HG03571 (cell line): ENCODE measurements around the gene TMOD1.
"Not testable (repeated sequence)": the region's sequence is repeated elsewhere in the genome, so short reads cannot be mapped to it uniquely, and the experiment has no call there.

Source experiments
- ATAC-seq: cut with Tn5 transposase; IDR thresholded peaks from one replicate; pipeline ENCODE4 v1.9.1; 2021; ENCODE audit not compliant: unreplicated experiment

Gene TMOD1

DNA sequence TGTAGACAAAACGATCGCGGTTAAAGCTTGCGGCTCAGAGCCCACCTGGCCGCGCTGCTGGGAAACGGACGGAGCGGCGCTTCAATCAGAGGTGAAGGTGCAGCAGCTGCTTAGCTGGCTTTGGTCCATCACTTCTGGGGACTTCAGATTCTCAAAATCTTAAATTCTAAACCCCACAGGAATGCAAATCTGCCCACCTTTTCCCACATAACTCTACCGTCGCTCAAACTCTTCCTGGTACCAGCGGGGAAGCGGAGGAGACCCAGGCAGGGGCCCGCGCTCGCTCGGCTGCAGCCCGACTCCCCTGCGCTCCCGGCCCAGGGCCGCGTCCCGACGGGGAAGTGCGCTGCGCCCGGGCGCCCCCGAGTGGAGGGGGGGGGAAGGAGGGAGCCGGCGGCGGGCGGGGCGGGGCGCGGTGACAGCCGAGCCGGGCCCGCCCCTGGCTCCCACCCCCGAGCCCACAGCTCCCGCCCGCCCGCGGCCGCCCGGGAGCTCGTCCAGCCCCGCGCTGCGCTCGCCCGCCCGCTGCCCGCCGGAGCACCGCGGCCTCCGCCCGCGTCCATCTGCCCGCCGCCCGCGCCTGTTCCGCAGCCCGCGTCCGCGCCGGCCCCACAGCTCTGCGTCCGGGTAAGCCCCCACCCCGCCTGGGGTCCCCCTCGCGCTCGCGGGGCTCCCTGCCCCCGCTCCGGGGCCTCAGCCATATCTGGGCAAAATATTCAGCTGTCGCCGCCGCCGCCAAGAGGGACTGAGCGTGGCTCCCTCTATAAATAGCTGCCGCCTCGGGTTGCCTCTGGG is at the start of gene TMOD1:
TSS of gene TMOD1 (plus strand) at position 490 of the 795 bp plus-strand sequence. CDS start 22,523 bp downstream, outside the sequence.
- ATAC-seq = peak; percentile 50

DNA sequence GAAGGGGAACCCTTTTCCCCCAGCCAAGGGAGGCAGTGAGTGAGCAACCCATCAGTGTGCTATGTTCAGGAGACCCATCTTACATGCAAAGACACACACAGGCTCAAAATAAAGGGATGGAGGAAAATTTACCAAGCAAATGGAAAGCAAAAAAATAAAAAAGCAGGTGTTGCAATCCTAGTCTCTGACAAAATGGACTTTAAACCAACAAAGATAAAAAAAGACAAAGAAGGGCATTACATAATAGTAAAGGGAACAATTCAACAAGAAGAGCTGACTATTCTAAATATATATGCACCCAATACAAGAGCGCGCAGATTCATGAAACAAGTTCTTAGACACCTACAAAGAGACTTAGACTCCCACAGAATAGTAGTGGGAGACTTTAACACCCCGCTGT is 47.9 kb upstream of the TMOD1 start:
- not testable (repeated sequence) for ATAC-seq

DNA sequence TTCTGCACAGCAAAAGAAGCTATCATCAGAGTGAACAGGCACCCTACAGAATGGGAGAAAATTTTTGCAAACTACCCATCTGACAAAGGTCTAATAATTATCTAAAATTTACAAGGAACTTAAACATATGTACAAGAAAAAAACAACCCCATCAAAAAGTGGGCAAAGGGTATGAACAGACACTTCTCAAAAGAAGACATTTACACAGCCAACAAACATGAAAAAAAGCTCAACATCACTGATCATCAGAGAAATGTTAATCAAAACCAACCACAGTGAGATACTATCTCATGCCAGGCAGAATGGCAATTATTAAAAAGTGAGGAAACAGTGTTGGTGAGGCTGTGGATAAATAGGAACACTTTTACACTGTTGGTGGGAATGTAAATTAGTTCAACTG is 44.6 kb upstream of the TMOD1 start:
- not testable (repeated sequence) for ATAC-seq

DNA sequence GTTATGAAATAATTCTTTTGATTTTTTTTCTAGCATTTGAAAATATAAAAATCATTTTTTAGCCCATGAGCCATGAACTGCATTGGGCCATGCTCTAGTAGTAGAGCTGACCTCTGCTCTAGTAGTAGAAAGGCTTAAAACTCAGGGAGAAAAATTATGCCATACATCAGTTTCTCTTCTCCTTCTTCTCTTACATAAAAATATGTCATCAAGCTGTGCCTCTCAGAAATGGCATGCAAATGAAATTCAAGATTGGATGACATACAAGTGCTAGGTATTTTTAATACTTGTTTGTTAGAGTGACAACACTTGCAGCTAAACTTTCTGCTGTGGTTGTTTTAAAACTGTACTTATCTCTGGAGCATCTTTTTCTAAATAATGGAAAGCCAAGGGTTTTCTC is 42.1 kb upstream of the TMOD1 start:
- no peak for ATAC-seq

DNA sequence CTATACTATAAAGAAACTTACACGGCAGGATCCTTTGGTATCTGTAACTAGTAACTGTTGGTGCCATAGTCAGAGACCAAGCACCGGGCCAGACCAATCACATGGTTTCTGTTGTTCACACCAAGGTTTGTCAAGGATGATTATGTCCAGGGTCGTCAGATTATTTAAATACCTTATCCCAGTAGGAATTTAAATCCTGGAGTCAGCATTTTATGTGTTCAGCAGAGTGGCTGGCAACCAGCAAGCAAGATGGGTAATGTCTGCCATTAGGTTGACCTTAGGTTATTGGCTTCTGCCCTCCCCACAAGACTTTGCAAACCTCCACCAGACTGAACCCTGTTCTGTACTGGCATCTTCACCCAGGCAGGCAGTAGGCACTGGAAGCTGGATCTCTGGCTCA is 39.3 kb upstream of the TMOD1 start:
- no peak for ATAC-seq

DNA sequence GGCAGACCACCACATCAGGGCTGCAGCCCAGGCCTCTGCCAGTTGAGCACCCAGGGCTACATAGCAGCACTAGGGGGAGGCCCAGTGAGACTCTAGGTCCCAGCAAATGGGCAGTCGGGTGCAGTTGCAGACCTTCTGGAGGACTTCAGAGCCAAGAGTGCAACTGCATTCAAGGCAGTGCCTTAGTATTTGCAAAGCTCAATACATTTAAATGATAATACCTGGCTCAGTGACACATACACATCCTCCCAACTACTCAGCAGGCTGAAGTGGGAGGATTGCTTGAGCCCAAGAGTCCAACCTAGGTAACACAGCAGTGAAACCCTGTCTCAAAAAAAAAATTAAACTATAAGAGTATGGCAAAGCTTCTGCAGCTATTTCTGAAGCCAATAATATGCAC is 38.6 kb upstream of the TMOD1 start:
- no peak for ATAC-seq

DNA sequence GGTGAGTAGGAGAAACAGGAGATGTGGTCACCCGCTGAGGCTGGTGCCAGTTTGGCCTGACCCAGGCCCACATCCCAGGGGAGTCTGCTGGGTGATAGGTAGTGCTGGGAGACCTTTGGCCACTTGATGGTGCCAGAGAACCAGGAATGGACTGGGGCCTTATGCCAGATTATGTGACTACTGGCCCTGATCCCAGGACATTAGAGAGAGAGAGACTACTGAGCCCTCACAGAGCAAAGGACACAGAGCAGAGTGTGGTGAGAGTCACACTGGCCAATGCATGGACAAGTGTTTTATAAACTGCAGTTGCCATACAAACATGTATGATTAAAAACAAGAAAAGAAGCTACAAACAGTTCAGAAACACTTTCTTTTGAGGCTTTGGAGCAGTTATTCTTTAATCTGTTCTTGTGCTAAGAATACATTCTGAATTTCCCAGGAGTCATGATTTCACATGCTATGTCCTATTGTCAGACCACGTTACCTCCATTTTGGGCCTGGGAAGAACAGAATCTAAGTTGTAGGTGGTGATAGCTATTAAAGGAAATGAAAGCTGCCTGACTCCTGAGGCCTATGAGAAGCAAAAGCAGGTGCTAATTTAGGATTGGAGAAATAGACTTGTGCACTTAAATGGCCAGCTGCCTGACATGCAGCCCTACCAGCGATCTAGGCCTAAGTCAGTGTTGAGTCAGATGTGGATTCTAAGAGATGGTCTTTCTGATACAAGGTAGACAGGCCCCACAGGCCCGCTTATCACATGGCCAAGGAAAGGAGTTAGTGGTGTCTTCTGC is 32.6 kb upstream of the TMOD1 start:
- peak; percentile 71 for ATAC-seq

DNA sequence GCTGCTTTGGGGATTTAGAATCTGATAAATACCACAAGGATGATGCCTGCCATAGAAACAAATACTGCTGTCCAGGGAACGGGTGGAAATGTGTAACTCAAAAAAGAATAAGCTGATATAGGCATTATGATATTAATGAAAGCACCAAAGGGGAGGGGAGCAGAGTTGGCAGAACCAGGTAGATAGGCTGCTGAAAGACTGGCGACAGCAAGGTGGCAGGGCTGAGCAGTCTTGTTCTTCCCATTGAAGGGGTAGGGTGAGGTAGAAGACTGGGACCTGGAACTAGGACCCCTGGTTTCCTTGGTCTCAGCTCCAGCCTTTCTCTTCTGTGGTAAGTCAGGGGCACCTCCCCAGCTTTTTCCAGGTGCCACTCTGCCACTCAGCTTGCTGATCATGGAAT is 31.4 kb upstream of the TMOD1 start:
- ATAC-seq = no peak

DNA sequence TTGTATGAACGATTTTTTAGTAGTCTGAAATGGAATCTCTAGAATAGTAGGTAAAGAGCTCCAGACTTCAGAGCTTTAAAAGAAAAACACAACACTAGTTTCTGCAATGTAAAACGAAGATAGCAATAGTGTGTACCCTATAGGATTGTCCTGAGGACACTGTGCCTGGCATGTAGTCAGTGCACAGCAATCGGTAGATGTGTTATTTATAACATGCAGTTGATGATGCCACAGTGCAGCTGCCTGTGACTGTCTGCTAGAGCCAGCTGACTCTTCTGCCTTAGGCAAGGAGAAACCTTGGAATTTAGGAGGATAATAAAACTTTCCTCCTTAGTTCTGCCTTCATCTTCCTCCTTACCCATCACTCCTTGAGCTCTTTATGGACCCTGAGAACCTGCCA is 27.7 kb upstream of the TMOD1 start:
- no peak for ATAC-seq

DNA sequence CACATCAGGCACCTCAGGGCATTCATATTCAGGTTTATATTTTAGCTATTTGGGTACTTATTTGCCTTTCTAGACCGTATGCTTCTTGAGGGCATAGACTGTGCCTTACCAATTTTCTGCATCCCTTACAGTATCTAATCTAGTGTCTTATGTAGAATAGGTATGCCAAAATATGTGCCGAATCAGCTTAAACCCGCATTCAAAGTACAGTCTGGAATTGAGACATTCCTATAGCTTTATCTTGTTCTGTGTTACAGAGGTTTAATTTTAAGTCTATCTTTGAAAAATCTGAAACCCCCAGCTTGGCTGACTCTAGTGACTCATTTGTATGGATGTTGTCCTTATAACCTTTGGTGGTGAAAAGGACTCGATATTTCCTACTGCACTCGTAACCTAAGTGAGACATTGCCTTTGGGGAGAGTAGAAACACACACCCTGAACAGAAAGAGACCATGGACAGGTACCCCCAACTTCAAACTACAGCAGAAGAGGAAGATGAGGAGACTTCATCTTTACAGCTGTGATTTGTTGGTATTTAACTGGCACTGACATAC is 27.0 kb upstream of the TMOD1 start:
- no peak for ATAC-seq

DNA sequence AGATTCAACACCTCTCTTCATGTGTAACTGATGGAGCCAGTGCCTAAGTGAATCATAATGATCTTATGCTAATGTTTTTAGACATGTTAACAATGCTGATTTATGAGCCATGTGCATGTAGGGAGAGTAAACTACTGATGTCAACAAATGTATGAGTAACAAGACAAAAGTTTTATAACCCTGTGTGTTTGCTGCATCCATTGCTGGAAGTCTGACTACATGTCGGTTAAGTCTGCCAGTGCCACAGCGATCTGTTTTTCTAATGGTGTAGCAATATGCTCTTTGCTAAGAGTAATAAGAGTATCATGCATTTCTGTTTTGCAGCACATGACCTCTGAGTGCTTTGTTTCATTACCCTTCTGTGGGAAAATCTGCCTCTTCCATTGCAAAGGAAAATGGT is 26.4 kb upstream of the TMOD1 start:
- ATAC-seq = no peak

DNA sequence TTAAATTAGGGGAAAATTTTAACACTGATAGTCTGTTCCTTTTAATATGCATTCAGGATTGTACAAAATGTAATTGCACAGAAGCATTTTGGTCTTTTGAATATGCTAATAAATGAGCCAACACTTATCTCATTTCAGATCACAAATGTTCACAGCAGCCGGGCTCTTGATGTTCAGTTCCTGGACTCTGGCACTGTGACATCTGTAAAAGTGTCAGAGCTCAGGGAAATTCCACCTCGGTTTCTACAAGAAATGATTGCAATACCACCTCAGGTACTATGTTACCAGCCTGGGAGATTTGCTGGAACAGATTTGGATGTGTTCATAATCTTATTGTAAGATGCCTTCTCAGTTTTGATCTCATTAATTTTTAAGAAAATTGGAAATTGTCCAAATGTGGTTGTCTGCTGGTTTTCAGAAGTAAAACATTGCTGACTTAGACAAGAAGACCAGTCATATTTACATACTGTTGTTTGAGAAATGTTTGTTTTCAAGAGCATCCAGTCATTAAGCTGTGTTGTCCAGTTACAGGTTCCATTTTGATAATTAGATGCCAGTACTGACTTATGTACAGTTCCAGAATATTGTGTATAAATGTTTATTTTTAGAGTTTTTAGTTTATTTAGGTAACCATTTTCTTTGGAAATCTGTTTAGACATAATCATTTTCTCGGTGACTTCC is 23.0 kb upstream of the TMOD1 start:
- no peak for ATAC-seq

DNA sequence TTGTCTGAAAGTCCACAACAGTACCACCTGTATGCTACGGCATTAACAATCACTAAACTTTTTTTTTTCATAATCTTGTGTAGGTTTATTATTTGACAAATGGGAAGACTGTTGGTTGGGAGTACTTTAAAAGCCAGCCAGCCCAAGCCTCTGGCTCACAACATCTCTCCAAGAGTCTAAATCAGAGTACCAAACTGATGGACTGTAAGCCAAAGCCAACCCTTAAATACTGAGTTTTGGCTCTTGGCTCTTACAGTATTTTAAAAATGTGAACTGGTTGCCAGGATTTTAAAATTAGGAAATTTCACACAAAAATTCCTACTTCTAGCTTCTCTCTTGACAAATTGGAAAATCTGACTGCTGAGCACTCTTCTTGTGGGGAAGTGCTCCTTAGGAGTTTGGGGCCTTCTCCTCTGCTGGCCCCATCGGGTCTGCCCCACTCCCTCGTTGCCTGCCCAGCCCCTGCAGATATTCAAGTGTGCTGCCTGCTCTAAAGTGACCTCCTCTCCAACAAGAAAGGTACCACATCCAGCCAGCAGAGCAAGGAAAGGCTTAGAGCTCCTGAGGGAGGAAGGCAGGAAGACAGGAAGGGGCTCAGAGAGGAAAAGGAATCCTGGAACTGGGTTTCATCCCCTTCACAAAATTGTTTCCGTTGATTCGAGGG is 21.8 kb upstream of the TMOD1 start:
- no peak for ATAC-seq

DNA sequence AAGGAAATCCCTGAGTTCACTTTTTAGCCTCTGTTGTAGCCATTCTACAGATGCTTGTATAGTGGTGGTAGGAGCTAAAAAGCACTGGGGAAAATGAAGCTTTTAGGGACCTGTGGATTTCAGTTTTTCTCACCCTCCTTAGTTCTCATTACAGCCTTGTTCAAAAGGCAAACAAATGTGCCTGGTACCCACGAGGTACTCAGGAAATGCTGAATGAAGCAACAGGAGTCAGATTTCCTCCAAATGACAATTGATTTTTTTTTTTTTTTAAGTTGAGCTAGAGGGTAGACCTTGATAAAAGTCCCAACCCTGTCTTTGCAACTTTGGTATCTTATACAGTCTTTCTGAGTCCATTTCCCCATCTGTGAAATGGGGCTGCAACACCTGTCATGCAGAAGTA is 21.3 kb upstream of the TMOD1 start:
- ATAC-seq = no peak

DNA sequence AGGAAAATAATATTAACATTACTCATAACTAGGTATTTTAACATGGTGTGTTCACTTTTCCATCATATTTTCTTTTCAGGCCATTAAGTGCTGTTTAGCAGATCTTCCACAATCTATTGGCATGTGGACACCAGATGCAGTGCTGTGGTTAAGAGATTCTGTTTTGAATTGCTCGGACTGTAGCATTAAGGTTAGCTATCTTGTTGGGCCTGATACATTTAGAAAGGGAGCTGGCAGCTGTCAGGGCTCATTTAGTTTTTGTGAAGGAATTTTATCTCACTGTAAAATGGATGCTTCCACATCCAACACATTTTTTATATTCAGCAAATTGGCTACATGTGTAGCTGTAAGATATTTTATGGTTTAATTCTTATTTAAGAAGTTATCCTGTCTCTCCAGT is 20.7 kb upstream of the TMOD1 start:
- ATAC-seq = no peak

DNA sequence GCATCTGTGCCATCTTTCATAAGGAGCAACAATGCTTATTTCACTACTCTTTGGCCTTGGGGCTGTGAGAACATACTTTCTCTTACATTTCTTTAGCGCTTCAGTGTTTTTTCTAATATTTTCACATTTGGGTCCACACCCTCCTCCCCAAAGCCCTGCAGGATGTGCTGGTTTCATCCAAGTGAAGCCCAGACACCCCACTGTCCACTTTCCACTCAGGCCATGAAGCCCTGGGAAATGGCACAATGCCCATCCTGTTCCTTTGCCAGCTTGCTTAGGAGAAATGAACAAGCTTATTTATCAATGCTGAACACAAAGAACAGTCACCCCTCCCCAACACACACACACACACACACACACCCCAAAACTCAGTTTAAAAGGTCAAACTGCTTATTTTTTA is 17.3 kb upstream of the TMOD1 start:
- no peak for ATAC-seq

DNA sequence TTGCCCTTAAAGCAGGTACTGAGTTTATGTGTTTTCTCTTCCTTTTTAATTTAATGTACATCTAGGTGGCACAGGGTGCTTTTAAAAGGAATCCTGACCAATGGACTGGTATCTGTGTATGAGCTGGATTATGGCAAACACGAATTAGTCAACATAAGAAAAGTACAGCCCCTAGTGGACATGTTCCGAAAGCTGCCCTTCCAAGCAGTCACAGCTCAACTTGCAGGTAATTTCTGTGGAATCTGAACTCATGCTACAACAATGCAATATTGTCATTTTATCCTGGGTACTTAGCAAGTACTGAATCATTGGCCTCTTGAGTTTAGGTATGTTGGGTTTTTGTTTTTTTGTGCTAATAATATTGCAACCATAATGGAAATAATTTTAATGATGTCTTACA is 14.4 kb upstream of the TMOD1 start:
- no peak for ATAC-seq

DNA sequence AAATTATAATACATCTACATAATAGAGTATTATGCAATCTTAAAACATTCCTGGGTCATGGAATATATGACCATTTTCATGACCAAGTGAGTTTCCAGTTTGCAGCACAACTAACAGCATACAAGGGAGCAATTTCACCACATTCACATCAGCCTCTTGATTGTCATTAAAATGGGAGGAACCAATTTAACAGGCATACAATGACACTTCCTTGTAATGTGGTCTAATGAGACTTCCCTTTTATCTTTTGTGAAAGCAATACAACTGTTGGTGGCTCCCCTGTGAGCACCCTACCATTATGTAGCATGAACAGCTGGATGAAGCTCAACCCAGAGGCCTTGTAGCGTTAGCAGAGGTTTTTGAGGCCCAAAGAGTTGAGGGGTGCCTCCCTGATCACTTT is 13.6 kb upstream of the TMOD1 start:
- ATAC-seq = no peak

DNA sequence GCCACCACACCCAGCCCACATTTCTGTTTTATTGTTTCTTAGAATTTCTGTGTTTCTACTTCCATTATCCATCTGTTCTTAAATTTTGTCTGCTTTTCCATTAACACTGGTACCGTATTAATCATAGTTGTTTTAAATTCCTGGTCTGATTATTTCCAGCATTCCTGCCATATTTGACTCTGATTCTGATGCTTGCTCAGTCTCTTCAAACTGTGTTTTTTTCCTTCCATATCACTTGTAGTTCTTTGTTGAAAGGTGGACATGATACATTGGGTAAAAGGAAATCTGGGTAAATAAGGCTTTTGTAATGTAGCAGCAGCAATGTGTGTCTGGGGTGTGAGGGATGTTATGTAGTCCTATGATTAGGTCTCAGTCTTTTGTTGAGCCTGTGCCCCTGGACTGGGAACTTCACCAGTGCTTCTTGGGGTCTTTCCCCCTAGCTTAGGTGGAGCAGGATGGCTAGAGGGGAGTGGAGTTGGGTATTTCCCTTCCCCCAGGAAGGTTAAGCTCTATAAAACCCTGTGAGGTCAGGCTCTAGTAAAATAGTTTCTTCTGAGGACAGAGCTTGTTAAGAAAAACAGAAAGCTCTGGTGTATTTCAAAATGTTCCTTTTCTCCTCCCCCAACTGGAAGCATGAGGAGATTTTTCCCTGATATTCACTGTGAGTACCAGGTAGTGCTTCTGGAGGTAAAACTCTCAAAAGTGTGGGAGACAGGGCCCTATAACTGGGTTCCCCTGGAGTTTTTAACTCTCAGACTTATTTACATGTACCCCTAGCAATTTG is 10.1 kb upstream of the TMOD1 start:
- no peak for ATAC-seq
